ENCODE measurements around the gene RGL2.

DNA sequence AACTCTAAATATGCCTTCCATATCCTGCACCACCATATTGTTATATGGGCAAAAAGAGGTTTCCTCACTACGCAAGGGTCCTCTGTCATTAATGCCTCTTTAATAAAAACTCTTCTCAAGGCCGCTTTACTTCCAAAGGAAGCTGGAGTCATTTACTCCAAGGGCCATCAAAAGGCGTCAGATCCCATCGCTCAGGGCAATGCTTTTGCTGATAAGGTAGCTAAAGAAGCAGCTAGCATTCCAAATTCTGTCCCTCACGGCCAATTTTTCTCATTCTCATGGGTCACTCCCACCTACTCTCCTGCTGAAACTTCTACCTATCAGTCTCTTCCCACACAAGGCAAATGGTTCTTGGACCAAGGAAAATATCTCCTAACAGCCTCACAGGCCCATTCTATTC lies 49.1 kb upstream of the RGL2 start:
- TF ChIP-seq, protein P1, sequence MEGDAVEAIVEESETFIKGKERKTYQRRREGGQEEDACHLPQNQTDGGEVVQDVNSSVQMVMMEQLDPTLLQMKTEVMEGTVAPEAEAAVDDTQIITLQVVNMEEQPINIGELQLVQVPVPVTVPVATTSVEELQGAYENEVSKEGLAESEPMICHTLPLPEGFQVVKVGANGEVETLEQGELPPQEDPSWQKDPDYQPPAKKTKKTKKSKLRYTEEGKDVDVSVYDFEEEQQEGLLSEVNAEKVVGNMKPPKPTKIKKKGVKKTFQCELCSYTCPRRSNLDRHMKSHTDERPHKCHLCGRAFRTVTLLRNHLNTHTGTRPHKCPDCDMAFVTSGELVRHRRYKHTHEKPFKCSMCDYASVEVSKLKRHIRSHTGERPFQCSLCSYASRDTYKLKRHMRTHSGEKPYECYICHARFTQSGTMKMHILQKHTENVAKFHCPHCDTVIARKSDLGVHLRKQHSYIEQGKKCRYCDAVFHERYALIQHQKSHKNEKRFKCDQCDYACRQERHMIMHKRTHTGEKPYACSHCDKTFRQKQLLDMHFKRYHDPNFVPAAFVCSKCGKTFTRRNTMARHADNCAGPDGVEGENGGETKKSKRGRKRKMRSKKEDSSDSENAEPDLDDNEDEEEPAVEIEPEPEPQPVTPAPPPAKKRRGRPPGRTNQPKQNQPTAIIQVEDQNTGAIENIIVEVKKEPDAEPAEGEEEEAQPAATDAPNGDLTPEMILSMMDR (optimal IDR thresholded peaks at IDR 0.05 in 1 of 3, IDR thresholded peaks at IDR 0.05 in 1 of 3, conservative IDR thresholded peaks at IDR 0.05 in 1 of 3; ENCODE audit: extremely low read depth in 1 of 3, insufficient read depth in 2 of 3, low read length in 3 of 3), result no peak
- TF ChIP-seq EZH2 (IDR thresholded peaks at IDR 0.05; ENCODE audit: low read length), result no peak
